Measurements from ENCODE around the gene PTPRB.

- TF ChIP-seq CTCF (tag by site-specific recombination; IDR thresholded peaks at IDR 0.05) (no peak), ZNF768 (tag by site-specific recombination; IDR thresholded peaks at IDR 0.05) (no peak), ZBTB20 (tag by site-specific recombination; IDR thresholded peaks at IDR 0.05) (no peak), ZNF140 (tag by site-specific recombination; IDR thresholded peaks at IDR 0.05) (no peak), BCL11A (tag by site-specific recombination; IDR thresholded peaks at IDR 0.05; ENCODE audit: low read depth) (no peak)
Measured at GRCh38 chr12:70641691-70642090, 4.5 kb upstream of the PTPRB start.

Data from HEK293 (cell line).